HPDE6-E6E7 (cell line): ENCODE data around the gene SLC17A8.
"Not testable (repeated sequence)": the region's sequence is repeated elsewhere in the genome, so short reads cannot be mapped to it uniquely, and the experiment has no call there.

Experiments used
- DNase-seq: peaks from one replicate; pipeline ENCODE4 v3.0.0; 2011; ENCODE audit warnings: missing footprints; ENCODE audit errors: extremely low spot score

Gene SLC17A8

GRCh38 chr12:100427078-100427477 is 70.2 kb downstream of the SLC17A8 start:
- DNase-seq = peak; percentile 13

- not testable (repeated sequence) for DNase-seq
Measured at GRCh38 chr12:100430251-100430650, 73.4 kb downstream of the SLC17A8 start.

GRCh38 chr12:100433701-100434100 is 76.8 kb downstream of the SLC17A8 start:
- no peak for DNase-seq

GRCh38 chr12:100434177-100434576 is 77.3 kb downstream of the SLC17A8 start:
- DNase-seq = no peak

- DNase-seq = no peak
Measured at GRCh38 chr12:100435957-100436356, 79.1 kb downstream of the SLC17A8 start.

- DNase-seq = no peak
Measured at GRCh38 chr12:100437038-100437841, 80.4 kb downstream of the SLC17A8 start.

- no peak for DNase-seq
Measured at GRCh38 chr12:100439797-100440196, 82.9 kb downstream of the SLC17A8 start.

- DNase-seq = no peak
Measured at GRCh38 chr12:100442403-100442802, 85.5 kb downstream of the SLC17A8 start.

GRCh38 chr12:100443434-100443833 is 86.6 kb downstream of the SLC17A8 start:
- DNase-seq = no peak

- DNase-seq = no peak
Measured at GRCh38 chr12:100445081-100445481, 88.2 kb downstream of the SLC17A8 start.

GRCh38 chr12:100447381-100447780 is 90.5 kb downstream of the SLC17A8 start:
- no peak for DNase-seq

- DNase-seq = no peak
Measured at GRCh38 chr12:100448656-100449055, 91.8 kb downstream of the SLC17A8 start.

GRCh38 chr12:100450735-100451134 is 93.9 kb downstream of the SLC17A8 start:
- DNase-seq = no peak

- DNase-seq = no peak
Measured at GRCh38 chr12:100453951-100454350, 97.1 kb downstream of the SLC17A8 start.

- DNase-seq = no peak
Measured at GRCh38 chr12:100455896-100456295, 99.0 kb downstream of the SLC17A8 start.

GRCh38 chr12:100458191-100458590 is 101.3 kb downstream of the SLC17A8 start:
- no peak for DNase-seq

- no peak for DNase-seq
Measured at GRCh38 chr12:100460702-100461101, 103.8 kb downstream of the SLC17A8 start.

- no peak for DNase-seq
Measured at GRCh38 chr12:100461330-100461973, 104.6 kb downstream of the SLC17A8 start.

- no peak for DNase-seq
Measured at GRCh38 chr12:100463661-100464060, 106.8 kb downstream of the SLC17A8 start.

GRCh38 chr12:100464529-100464928 is 107.7 kb downstream of the SLC17A8 start:
- DNase-seq = no peak

GRCh38 chr12:100468126-100468525 is 111.3 kb downstream of the SLC17A8 start:
- no peak for DNase-seq
